Left lung (tissue), 10 donors: Measurements from ENCODE around the gene TRMT112. TPM values are rescaled to one million over a fixed set of nuclear protein-coding genes. Genes with fewer than 3 reads are reported as not detected.

ENCODE experiments used
- ATAC-seq: fragments of 200-7000 bp; cut with Tn5 transposase; one replicate; pipeline ENCODE4 v1.9.1; 2020; ENCODE audit warnings: moderate library complexity
- DNase-seq, 4 donors: peaks; one replicate each; pipeline ENCODE4 v3.0.0-alpha.2; 2013 to 2020
- H3K27ac ChIP-seq, 2 donors: fragments of 200-600 bp; sonication (generic) in 1 of 2; one replicate each; pipeline versions ENCODE4 v1.5.0 to v1.8.0; 2020 to 2021
- H3K27me3 ChIP-seq, 2 donors: fragments of 200-600 bp; sonication (generic) in 1 of 2; one replicate each; pipeline versions ENCODE4 v1.5.0 to v1.8.0; 2020 to 2021
- H3K36me3 ChIP-seq, 2 donors: fragments of 200-600 bp; sonication (generic) in 1 of 2; one replicate each; pipeline versions ENCODE4 v1.5.0 to v1.8.0; 2020 to 2021
- H3K4me1 ChIP-seq, 2 donors: fragments of 200-600 bp; one replicate each; pipeline ENCODE4 v1.8.0; 2021
- H3K4me3 ChIP-seq, 2 donors: fragments of 200-600 bp; sonication (generic) in 1 of 2; one replicate each; pipeline versions ENCODE4 v1.5.0 to v1.8.0; 2020 to 2021; ENCODE audit warnings: mild to moderate bottlenecking in 1 of 2
- H3K9me3 ChIP-seq, 2 donors: fragments of 200-600 bp; sonication (generic) in 1 of 2; one replicate each; pipeline versions ENCODE4 v1.5.0 to v1.8.0; 2020 to 2021
- intact Hi-C, 2 donors: fragments of 100-400 bp; cut with DNase I; formaldehyde crosslinking; loops; one replicate each; pipeline versions ENCODE4 v1.11.2 to v1.14.2; 2022
- polyA plus RNA-seq, 6 donors: library from polyadenylated mRNA; unstranded; fragments of 120-200 nt; gene quantifications; one replicate each; pipeline ENCODE4 v1.2.1, GENCODE V29; 2013; ENCODE audit not compliant: insufficient read length in 6 of 6
- total RNA-seq, 2 donors: library from RNA; stranded (reverse); fragmentation: NEBNext Ultra II Directional; extraction: Animal tissue kit (Norgen Biotek cat#: 25700); gene quantifications; one replicate each; pipeline ENCODE4 v1.2.1, GENCODE V29; 2021
- TF ChIP-seq, protein P1 (sequence below), 2 donors: fragments of 200-600 bp; sonication (generic) in 1 of 2; IDR thresholded peaks; one replicate each; pipeline versions ENCODE4 v1.5.0 to v1.8.0; 2021; ENCODE audit warnings: antibody characterized with exemption in 2 of 2
- donor health status: DM: no; HTN: yes; CAD: no.
- donor health status: DM: no; HTN: no; CAD: no.

Gene TRMT112
- total and polyA plus RNA-seq, 8 donors: 178 to 252 (median 219) TPM

DNA sequence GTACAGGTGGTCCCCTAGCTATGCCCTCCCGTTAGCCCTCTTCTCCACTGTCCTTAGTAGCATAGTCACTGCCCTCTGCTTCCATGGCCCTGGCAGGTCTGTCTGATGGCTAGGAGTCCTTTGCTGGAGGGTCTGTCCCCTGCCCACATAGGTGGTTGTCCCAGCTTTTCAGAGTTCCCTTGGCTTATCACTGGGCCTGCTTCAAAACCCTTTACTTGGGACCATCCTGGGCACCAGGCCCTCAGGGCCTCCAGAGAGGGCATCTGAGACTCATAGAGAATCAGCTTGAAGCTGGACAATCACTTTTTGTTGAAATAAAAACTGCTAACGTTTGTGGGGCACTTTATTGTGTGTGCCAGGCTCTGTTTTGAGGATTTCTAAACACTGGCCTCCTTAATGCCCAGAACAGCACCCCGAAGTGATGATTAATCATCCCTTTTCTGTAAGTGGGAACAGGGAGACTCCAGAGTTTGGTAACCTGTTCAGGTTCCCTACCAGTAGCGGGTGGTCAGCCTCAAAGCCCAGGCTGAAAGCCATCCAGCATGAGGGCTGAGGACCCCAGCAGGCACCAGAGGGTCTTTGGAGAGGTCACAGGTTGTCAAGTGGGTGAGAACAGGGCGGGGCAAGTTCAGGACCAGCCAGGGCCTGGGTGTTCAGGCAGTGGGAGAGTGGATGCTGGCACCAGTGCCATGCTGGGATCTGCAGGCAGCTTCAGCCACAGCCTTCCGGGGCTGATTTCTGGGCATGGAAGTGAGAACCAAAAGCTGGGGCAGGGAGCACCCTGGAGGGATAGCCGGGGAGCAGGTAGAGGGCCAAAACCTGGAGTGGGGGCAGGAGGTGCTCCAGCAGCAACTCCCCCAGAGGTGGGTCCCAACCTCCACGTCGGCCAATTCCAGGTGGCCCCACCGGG, 26.8 kb downstream of the TRMT112 start:
- Histone ChIP-seq H3K9me3 (no peaks in the 10 kb centered on the region), H3K27ac (no peak overlapping the region), H3K4me3 (no peak overlapping the region), H3K36me3 (peaks cover 0 to 7% of the 10 kb centered on the region in 2 donors), H3K4me1 (peaks cover 18 to 31% of the 10 kb centered on the region in 2 donors), H3K27me3 (peaks cover 36 to 58% of the 10 kb centered on the region in 2 donors)
- intact Hi-C loops: no loop called here
- TF ChIP-seq, protein P1, sequence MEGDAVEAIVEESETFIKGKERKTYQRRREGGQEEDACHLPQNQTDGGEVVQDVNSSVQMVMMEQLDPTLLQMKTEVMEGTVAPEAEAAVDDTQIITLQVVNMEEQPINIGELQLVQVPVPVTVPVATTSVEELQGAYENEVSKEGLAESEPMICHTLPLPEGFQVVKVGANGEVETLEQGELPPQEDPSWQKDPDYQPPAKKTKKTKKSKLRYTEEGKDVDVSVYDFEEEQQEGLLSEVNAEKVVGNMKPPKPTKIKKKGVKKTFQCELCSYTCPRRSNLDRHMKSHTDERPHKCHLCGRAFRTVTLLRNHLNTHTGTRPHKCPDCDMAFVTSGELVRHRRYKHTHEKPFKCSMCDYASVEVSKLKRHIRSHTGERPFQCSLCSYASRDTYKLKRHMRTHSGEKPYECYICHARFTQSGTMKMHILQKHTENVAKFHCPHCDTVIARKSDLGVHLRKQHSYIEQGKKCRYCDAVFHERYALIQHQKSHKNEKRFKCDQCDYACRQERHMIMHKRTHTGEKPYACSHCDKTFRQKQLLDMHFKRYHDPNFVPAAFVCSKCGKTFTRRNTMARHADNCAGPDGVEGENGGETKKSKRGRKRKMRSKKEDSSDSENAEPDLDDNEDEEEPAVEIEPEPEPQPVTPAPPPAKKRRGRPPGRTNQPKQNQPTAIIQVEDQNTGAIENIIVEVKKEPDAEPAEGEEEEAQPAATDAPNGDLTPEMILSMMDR (IDR thresholded peaks at IDR 0.05): no peak
- DNase-seq (no peak), ATAC-seq (no peak)

DNA sequence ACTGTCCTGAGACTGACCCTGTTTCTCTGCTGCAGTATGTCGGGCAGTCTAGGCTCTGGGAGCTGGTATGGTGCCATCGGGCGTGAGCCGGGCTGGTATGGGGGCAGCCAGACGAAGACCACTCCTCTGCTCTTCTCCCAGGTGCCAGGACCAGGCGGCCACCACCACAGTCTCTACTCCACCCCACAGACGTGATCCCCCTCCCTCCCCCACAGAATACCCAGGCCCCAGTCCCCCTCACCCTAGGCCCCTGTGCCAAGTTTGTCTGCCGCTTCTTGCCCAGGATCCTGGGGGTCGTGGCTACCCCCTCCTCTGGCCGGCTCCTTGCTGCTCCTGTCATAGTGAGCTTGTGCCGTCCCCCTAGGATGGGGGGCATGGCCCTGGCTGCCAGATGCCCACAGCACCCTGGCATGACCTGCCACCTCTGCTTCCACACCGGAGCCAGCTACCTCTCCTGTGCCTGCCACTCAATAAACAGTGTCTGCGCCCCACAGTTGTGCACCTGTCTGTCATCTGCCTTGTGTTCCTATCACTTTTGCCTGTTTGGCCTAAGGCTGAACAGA, 28.3 kb downstream of the TRMT112 start:
- peaks cover 0 to 7% of the 10 kb centered on the region in 2 donors for H3K36me3 ChIP-seq
- no peak overlapping the region for H3K4me3 ChIP-seq
- TF ChIP-seq, protein P1 (IDR thresholded peaks at IDR 0.05): no peak
- peaks cover 36 to 42% of the 10 kb centered on the region in 2 donors for H3K27me3 ChIP-seq
- intact Hi-C loops: no loop called here
- no peaks in the 10 kb centered on the region for H3K9me3 ChIP-seq
- H3K27ac ChIP-seq: no peak overlapping the region
- no peak for ATAC-seq
- peaks cover 15 to 34% of the 10 kb centered on the region in 2 donors for H3K4me1 ChIP-seq
- DNase-seq: no peak

DNA sequence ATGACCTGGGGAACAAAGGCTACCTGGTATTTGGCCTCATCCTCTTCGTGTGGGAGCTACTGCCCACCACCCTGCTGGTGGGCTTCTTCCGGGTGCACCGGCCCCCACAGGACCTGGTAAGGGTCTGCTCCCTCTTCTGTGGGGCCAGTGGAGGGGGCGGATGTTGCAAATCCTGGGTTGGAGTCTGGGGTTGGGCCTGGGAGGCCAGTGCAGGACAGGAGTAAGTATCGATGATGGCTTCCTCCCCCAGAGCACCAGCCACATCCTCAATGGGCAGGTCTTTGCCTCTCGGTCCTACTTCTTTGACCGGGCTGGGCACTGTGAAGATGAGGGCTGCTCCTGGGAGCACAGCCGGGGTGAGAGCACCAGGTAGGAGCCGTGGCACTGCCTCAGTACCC, 29.0 kb downstream of the TRMT112 start:
- TF ChIP-seq, protein P1 (IDR thresholded peaks at IDR 0.05): no peak

DNA sequence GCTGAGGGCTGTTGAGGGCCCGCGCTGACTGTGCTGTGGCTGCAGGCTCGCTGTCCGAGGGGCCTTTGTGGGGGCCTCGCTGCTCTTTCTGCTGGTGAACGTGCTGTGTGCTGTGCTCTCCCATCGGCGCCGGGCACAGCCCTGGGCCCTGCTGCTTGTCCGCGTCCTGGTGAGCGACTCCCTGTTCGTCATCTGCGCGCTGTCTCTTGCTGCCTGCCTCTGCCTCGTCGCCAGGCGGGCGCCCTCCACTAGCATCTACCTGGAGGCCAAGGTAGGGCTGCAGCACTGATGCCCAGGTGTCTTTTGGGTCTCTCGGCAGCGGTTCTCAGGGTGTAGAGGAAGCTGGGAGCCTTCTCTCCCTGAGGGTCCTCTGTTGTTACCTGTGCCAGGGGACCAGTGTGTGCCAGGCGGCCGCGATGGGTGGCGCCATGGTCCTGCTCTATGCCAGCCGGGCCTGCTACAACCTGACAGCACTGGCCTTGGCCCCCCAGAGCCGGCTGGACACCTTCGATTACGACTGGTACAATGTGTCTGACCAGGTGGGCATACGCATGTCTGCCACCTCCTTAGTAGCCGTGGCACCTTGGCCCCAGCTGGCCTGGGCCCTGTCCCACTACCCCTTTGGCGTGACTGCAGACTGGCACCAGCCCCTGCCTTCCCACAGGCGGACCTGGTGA, 29.5 kb downstream of the TRMT112 start:
- TF ChIP-seq, protein P1 (IDR thresholded peaks at IDR 0.05): no peak
- Histone ChIP-seq H3K4me3 (no peak overlapping the region), H3K4me1 (peaks cover 24 to 47% of the 10 kb centered on the region in 2 donors), H3K36me3 (peaks cover 0 to 7% of the 10 kb centered on the region in 2 donors), H3K27me3 (peaks cover 28 to 30% of the 10 kb centered on the region in 2 donors), H3K9me3 (no peaks in the 10 kb centered on the region), H3K27ac (no peak overlapping the region)
- ATAC-seq (no peak), DNase-seq (no peak)
- intact Hi-C loops: no loop called here

More for the DNA sequence above, 29.0 kb downstream of the TRMT112 start:
- Histone ChIP-seq H3K27me3 (peaks cover 34 to 35% of the 10 kb centered on the region in 2 donors), H3K4me3 (no peak overlapping the region), H3K4me1 (peaks cover 20 to 41% of the 10 kb centered on the region in 2 donors), H3K27ac (no peak overlapping the region), H3K36me3 (peaks cover 0 to 7% of the 10 kb centered on the region in 2 donors), H3K9me3 (no peaks in the 10 kb centered on the region)
- intact Hi-C loops: no loop called here
- DNase-seq (no peak), ATAC-seq (no peak)

DNA sequence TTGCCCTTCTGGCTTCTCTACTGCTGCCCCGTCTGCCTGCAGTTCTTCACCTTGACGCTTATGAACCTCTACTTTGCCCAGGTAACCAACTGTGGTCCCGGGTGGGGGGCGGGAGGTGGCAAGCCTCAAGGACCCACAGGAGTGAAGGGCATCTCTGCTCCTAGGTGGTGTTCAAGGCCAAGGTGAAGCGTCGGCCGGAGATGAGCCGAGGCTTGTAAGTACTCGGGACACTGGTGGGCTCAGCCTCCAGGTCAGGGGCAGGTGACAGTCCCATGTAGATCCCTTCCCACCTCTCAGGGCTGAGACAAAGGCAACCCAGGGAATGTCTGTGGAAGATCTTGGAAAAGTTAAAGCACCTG, 30.6 kb downstream of the TRMT112 start:
- TF ChIP-seq, protein P1 (IDR thresholded peaks at IDR 0.05): no peak
- ATAC-seq: no peak
- H3K27ac ChIP-seq: no peak overlapping the region
- H3K9me3 ChIP-seq: no peaks in the 10 kb centered on the region
- intact Hi-C loops: no loop called here
- H3K36me3 ChIP-seq: peaks cover 0 to 15% of the 10 kb centered on the region in 2 donors
- no peak for DNase-seq
- no peak overlapping the region for H3K4me3 ChIP-seq
- peaks cover 18 to 39% of the 10 kb centered on the region in 2 donors for H3K4me1 ChIP-seq
- H3K27me3 ChIP-seq: peaks cover 18 to 19% of the 10 kb centered on the region in 2 donors
